Central memory CD8-positive, alpha-beta T cell (primary cell): ENCODE measurements around the gene UBE2K.
"Not testable (repeated sequence)": the region's sequence is repeated elsewhere in the genome, so short reads cannot be mapped to it uniquely, and the experiment has no call there.

ENCODE experiments used
- ATAC-seq: fragments of 150-1000 bp; cut with Tn5 transposase; replicated peaks from 2 replicates; pipeline ENCODE4 v1.10.0; 2022; ENCODE audit warnings: mild to moderate bottlenecking, moderate FRiP score, moderate number of reproducible peaks; ENCODE audit not compliant: poor library complexity, severe bottlenecking; ENCODE audit errors: extremely low read depth
- DNase-seq, 2 donors: peaks; one replicate each; pipeline ENCODE4 v3.0.0; 2021; ENCODE audit warnings: low spot score in 2 of 2
- H3K27ac Mint-ChIP-seq: one replicate; pipeline ENCODE4 v1.8.0; 2022; ENCODE audit warnings: low read depth, mild to moderate bottlenecking, moderate library complexity, mixed read lengths
- H3K27me3 Mint-ChIP-seq: one replicate; pipeline ENCODE4 v1.8.0; 2022; ENCODE audit warnings: mixed read lengths
- H3K36me3 Mint-ChIP-seq: one replicate; pipeline ENCODE4 v1.8.0; 2022; ENCODE audit warnings: mild to moderate bottlenecking, moderate library complexity, mixed read lengths; ENCODE audit not compliant: insufficient read depth
- H3K4me1 Mint-ChIP-seq: one replicate; pipeline ENCODE4 v1.8.0; 2022; ENCODE audit warnings: mixed read lengths
- H3K4me3 Mint-ChIP-seq: one replicate; pipeline ENCODE4 v1.8.0; 2022; ENCODE audit warnings: mild to moderate bottlenecking, moderate library complexity, mixed read lengths
- H3K9me3 Mint-ChIP-seq: one replicate; pipeline ENCODE4 v1.8.0; 2022; ENCODE audit warnings: mixed read lengths

Gene UBE2K

GRCh38 chr4:39754309-39754708, 56.4 kb downstream of the UBE2K start:
- Mint-ChIP-seq H3K27me3 (no peaks in the 10 kb centered on the region), H3K9me3 (no peaks in the 10 kb centered on the region), H3K36me3 (peaks cover 15% of the 10 kb centered on the region), H3K4me1 (peaks cover 19% of the 10 kb centered on the region), H3K4me3 (no peak overlapping the region), H3K27ac (peak overlapping the region; percentile 5)
- DNase-seq = no peak
- no peak for ATAC-seq

- Mint-ChIP-seq H3K4me1 (peaks cover 19% of the 10 kb centered on the region), H3K36me3 (peaks cover 18% of the 10 kb centered on the region), H3K4me3 (no peak overlapping the region), H3K9me3 (no peaks in the 10 kb centered on the region), H3K27me3 (no peaks in the 10 kb centered on the region), H3K27ac (no peak overlapping the region)
- ATAC-seq (no peak), DNase-seq (no peak)
These were observed 58.2 kb downstream of the UBE2K start for GRCh38 chr4:39756159-39756558.

GRCh38 chr4:39758176-39758575, 60.2 kb downstream of the UBE2K start:
- H3K9me3 Mint-ChIP-seq = no peaks in the 10 kb centered on the region
- no peak overlapping the region for H3K27ac Mint-ChIP-seq
- DNase-seq (no peak), ATAC-seq (no peak)
- no peaks in the 10 kb centered on the region for H3K27me3 Mint-ChIP-seq
- peaks cover 12% of the 10 kb centered on the region for H3K4me1 Mint-ChIP-seq
- peaks cover 24% of the 10 kb centered on the region for H3K36me3 Mint-ChIP-seq
- H3K4me3 Mint-ChIP-seq = no peak overlapping the region

DNA sequence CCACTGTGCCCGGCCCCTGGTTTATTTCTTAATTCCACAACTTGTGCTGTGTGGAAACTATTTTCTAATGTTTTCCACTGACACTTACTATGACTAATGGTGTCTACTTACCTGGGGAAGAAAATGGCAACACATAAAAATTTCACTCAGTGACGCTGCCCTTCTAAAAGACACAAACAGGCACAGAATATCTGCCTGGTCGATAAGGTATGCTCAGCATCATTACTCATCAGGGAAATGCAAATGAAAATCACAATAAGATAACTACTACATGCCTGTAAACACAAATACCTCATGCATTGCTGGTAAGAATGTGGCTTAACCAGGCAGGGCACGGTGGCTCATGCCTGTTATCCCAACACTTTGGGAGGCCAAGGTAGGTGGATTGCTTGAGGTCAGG, 61.6 kb downstream of the UBE2K start:
- DNase-seq (no peak), ATAC-seq (no peak)
- H3K4me1 Mint-ChIP-seq = no peaks in the 10 kb centered on the region
- H3K27ac Mint-ChIP-seq = no peak overlapping the region
- H3K27me3 Mint-ChIP-seq = no peaks in the 10 kb centered on the region
- H3K9me3 Mint-ChIP-seq = no peaks in the 10 kb centered on the region
- no peak overlapping the region for H3K4me3 Mint-ChIP-seq
- peaks cover 33% of the 10 kb centered on the region for H3K36me3 Mint-ChIP-seq

GRCh38 chr4:39761005-39761667, 63.2 kb downstream of the UBE2K start:
- no peaks in the 10 kb centered on the region for H3K9me3 Mint-ChIP-seq
- DNase-seq (no peak), ATAC-seq (no peak)

DNA sequence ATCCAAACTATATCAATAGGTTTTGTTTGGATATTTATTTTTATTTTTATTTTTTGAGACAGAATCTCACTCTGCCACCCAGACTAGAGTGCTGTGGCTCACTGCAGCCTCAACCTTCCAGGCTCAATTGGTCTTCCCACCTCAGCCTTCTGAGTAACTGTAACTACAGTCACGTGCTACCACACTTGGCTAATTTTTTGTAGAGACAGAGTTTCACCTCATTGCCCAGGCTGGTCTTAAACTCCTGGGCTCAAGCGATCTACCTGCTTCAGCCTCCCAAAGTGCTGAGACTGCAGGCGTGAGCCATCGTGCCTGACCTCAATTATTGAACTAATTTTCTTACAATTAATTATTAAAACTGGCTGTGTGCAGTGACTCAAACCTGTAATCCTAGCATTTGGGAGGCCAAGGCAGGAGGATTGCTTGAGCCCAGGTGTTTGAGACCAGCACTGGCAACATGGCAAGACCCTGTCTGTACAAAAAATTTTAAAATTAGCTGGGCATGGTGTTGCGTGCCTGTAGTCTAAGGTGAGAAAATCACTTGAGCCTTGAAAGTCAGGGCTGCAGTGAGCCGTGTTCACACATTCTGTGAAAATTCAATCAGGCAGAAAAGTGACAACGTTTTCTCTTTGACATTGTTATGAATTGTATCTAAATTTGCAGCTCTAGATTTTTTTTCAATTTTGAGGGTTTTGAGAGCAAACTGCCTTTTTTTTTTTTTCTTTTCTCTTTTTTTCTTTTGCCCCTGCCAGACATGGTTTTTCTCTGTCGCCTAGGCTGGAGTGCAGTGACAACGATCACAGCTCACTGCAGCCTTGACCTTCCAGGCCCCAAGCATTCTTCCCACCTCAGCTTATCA, 66.0 kb downstream of the UBE2K start:
- Mint-ChIP-seq H3K36me3 (peaks cover 43% of the 10 kb centered on the region), H3K27me3 (no peaks in the 10 kb centered on the region), H3K4me3 (no peak overlapping the region), H3K4me1 (no peaks in the 10 kb centered on the region), H3K9me3 (no peaks in the 10 kb centered on the region), H3K27ac (peak overlapping the region; percentile 65)
- no peak for DNase-seq
- ATAC-seq = no peak

More at GRCh38 chr4:39761005-39761667, 63.2 kb downstream of the UBE2K start:
- no peak overlapping the region for H3K27ac Mint-ChIP-seq
- no peak overlapping the region for H3K4me3 Mint-ChIP-seq
- H3K27me3 Mint-ChIP-seq = no peaks in the 10 kb centered on the region
- H3K4me1 Mint-ChIP-seq = no peaks in the 10 kb centered on the region
- H3K36me3 Mint-ChIP-seq = peaks cover 37% of the 10 kb centered on the region

- Mint-ChIP-seq H3K27ac (no peak overlapping the region), H3K4me3 (no peak overlapping the region), H3K36me3 (peaks cover 40% of the 10 kb centered on the region), H3K9me3 (no peaks in the 10 kb centered on the region), H3K4me1 (peaks cover 7% of the 10 kb centered on the region), H3K27me3 (no peaks in the 10 kb centered on the region)
- ATAC-seq (no peak), DNase-seq (no peak)
These were observed 72.1 kb downstream of the UBE2K start for GRCh38 chr4:39770005-39770404.

DNA sequence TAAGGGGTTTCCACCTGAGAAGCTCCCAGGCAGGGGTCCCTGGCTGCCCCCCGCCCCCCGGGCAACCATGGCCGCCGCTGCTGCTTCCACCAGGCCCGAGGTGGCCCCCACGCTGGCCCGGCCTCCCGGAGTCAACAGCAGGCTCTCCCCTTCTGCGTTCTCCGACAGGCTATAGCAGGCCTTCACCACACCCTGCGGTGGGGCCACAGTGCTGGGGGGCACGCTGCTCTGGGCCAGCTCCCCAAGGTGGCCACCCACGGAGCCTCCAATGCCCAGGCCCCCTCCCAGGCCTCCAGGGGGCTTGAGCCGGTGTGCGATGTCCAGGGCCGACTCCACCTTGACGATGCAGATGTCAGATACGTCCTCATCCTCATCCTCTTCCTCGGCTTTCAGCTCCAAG, 72.5 kb downstream of the UBE2K start:
- ATAC-seq = no peak
- no peaks in the 10 kb centered on the region for H3K9me3 Mint-ChIP-seq

GRCh38 chr4:39770969-39771724, 73.2 kb downstream of the UBE2K start:
- no peak overlapping the region for H3K4me3 Mint-ChIP-seq
- no peak overlapping the region for H3K27ac Mint-ChIP-seq
- H3K4me1 Mint-ChIP-seq = peaks cover 7% of the 10 kb centered on the region
- H3K9me3 Mint-ChIP-seq = no peaks in the 10 kb centered on the region
- no peaks in the 10 kb centered on the region for H3K27me3 Mint-ChIP-seq
- DNase-seq (no peak), ATAC-seq (no peak)
- H3K36me3 Mint-ChIP-seq = peaks cover 44% of the 10 kb centered on the region

More for the DNA sequence above, 72.5 kb downstream of the UBE2K start:
- DNase-seq = no peak
- Mint-ChIP-seq H3K4me3 (no peak overlapping the region), H3K27me3 (no peaks in the 10 kb centered on the region), H3K27ac (no peak overlapping the region), H3K4me1 (peaks cover 7% of the 10 kb centered on the region), H3K36me3 (peaks cover 43% of the 10 kb centered on the region)

GRCh38 chr4:39781988-39782387, 84.1 kb downstream of the UBE2K start:
- not testable (repeated sequence) for H3K9me3 Mint-ChIP-seq, H3K27ac Mint-ChIP-seq, ATAC-seq, DNase-seq, H3K27me3 Mint-ChIP-seq, H3K4me3 Mint-ChIP-seq, H3K4me1 Mint-ChIP-seq
- peaks cover 18% of the 10 kb centered on the region for H3K36me3 Mint-ChIP-seq

DNA sequence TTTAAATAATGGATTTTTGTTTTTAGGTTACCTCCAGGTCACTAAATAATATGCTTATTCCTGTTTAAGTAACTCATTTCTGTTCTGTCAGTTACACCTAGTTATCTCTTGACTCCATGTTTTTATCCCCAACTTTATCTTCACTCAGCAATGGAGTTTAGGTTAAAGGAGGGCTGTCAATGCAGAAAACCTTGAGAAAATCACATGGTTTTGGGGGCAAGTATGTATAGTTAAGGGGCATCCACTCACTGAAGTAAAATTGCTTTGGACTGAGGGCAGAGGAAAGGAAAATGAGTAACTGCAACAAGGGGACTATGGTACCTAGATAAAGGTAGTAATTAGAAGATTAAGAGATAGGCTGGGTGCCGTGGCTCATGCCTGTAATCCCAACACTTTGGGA, 87.1 kb downstream of the UBE2K start:
- no peak overlapping the region for H3K4me3 Mint-ChIP-seq
- H3K27ac Mint-ChIP-seq = no peak overlapping the region
- H3K27me3 Mint-ChIP-seq = no peaks in the 10 kb centered on the region
- H3K9me3 Mint-ChIP-seq = no peaks in the 10 kb centered on the region
- no peak for DNase-seq
- ATAC-seq = no peak
- no peaks in the 10 kb centered on the region for H3K4me1 Mint-ChIP-seq
- peaks cover 5% of the 10 kb centered on the region for H3K36me3 Mint-ChIP-seq

DNA sequence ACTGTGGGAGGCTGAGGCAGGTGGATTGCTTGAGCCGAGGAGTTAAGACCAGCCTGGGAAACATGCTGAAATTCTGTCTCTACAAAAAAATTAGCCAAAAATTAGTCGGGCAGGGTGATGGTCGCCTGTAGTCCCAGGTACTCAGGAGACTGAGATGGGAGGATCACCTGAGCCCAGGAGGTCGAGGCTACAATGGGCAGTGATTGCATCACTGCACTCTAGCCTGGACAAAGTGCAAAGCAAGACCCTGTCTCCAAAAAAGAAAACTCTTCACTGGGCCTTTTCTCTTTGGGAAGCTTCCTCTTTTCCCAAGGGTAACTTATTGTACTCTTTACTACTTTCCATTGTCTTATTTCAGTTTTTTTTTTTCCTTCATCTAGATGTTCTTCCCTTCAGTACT, 88.9 kb downstream of the UBE2K start:
- Mint-ChIP-seq H3K4me3 (no peak overlapping the region), H3K9me3 (no peaks in the 10 kb centered on the region), H3K4me1 (no peaks in the 10 kb centered on the region), H3K36me3 (peaks cover 2% of the 10 kb centered on the region), H3K27ac (no peak overlapping the region), H3K27me3 (no peaks in the 10 kb centered on the region)
- no peak for DNase-seq
- no peak for ATAC-seq
